ENCODE measurements around the gene NRN1. TPM values are rescaled to one million over a fixed set of nuclear protein-coding genes. Genes with fewer than 3 reads are reported as not detected.
A peak's percentile ranks its signal among the peaks of the same experiment; 100 is the strongest.

The NRN1 gene
- total RNA-seq, 6 donors from 2014 or later: 3.8 to 25.6 (median 5.7) TPM

DNA sequence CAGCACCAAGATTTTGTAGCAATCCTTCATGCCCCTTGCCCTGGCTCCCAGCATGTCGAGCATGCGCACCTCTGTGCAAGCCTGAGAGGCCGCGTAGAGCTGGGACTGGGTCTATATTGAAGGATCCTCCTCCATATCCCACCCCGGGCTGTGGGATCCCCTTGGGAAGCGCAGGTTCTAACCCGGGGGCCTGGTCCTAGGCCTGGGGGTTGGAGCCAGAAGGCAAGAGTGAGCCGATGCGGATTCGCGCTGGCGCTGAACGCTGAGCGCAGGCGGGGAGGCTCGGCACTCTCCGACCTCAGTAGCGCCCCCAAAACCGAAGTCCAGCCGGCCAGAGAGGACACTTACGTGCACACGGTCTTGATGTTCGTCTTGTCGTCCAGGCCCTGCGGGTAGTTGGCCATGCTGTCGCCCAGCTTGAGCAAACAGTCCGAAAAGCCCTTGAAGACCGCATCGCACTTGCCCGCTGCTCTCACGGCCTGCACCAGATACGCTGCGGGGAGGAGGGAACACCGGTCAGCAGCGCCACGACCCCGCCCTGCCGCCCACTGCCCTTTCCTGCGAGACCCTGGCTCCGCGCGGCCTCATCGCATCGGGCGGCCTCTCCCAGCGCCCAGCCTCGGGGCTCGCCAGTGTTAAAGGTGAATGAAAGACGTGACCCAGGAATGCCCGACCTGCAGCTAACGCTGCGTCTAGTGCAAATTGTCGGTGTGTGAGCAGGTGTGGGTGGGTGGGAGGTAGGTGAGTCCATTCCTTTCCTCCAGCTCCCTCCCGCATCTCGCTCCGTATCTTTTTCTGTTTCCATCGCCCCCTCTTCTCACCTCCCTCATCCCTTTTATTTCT, 4.5 kb downstream of the NRN1 start:
- peak in 1 of 2 donors; percentile 75 for DNase-seq
- no peak for ATAC-seq (ENCODE audit: low FRiP score in 2 of 2)
- H3K4me1 ChIP-seq: peaks cover 44 to 71% (median 61%) of the 10 kb centered on the region in 4 donors
- H3K36me3 ChIP-seq: no peaks in the 10 kb centered on the region
- peaks cover 0 to 92% (median 63%) of the 10 kb centered on the region in 4 donors for H3K27me3 ChIP-seq
- no peak overlapping the region for H3K27ac ChIP-seq
- no peak overlapping the region for H3K4me3 ChIP-seq
- TF ChIP-seq EP300 (IDR thresholded peaks at IDR 0.05): no peak
- no peak for TF ChIP-seq POLR2AphosphoS5 (IDR thresholded peaks at IDR 0.05)
- TF ChIP-seq POLR2A (IDR thresholded peaks at IDR 0.05): no peak
- TF ChIP-seq, protein P1, sequence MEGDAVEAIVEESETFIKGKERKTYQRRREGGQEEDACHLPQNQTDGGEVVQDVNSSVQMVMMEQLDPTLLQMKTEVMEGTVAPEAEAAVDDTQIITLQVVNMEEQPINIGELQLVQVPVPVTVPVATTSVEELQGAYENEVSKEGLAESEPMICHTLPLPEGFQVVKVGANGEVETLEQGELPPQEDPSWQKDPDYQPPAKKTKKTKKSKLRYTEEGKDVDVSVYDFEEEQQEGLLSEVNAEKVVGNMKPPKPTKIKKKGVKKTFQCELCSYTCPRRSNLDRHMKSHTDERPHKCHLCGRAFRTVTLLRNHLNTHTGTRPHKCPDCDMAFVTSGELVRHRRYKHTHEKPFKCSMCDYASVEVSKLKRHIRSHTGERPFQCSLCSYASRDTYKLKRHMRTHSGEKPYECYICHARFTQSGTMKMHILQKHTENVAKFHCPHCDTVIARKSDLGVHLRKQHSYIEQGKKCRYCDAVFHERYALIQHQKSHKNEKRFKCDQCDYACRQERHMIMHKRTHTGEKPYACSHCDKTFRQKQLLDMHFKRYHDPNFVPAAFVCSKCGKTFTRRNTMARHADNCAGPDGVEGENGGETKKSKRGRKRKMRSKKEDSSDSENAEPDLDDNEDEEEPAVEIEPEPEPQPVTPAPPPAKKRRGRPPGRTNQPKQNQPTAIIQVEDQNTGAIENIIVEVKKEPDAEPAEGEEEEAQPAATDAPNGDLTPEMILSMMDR (IDR thresholded peaks at IDR 0.05): no peak
- WGBS, 2 donors: 38 to 43% methylated on average over 47 to 51 of the region's 57 CpGs
- peaks cover 0 to 10% (median 7%) of the 10 kb centered on the region in 4 donors for H3K9me3 ChIP-seq

DNA sequence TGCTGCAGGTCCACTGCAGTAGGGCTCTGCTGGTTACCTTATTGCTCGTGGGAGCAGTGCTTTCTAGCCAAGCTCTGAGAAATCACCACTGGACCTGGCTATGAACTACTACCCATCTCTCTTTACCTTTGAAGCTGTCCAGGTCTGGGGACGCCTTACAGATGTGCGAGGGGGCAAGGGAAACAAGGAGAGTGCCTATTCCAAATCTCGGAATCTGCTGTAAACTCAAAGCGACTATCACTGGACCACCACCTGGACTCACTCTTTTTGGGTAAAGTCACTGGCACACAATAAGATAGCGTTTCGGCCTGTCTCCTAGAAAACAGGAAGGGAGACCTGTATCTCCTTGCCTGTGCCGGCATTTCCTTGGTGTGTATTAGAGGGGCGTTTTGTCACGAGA, 5.3 kb downstream of the NRN1 start:
- DNase-seq (no peak), ATAC-seq (ENCODE audit: low FRiP score in 2 of 2) (no peak)
- H3K4me1 ChIP-seq: peaks cover 52 to 71% (median 62%) of the 10 kb centered on the region in 4 donors
- H3K27ac ChIP-seq: no peak overlapping the region
- peaks cover 0 to 10% (median 7%) of the 10 kb centered on the region in 4 donors for H3K9me3 ChIP-seq
- no peak overlapping the region for H3K4me3 ChIP-seq
- peaks cover 0 to 91% (median 65%) of the 10 kb centered on the region in 4 donors for H3K27me3 ChIP-seq
- TF ChIP-seq POLR2AphosphoS5 (IDR thresholded peaks at IDR 0.05) (no peak), EP300 (IDR thresholded peaks at IDR 0.05) (no peak), POLR2A (IDR thresholded peaks at IDR 0.05) (no peak)
- TF ChIP-seq, protein P1 (IDR thresholded peaks at IDR 0.05): no peak
- 47 to 62% methylated on average over 9 to 10 of the region's 10 CpGs for WGBS, 2 donors
- H3K36me3 ChIP-seq: no peaks in the 10 kb centered on the region

DNA sequence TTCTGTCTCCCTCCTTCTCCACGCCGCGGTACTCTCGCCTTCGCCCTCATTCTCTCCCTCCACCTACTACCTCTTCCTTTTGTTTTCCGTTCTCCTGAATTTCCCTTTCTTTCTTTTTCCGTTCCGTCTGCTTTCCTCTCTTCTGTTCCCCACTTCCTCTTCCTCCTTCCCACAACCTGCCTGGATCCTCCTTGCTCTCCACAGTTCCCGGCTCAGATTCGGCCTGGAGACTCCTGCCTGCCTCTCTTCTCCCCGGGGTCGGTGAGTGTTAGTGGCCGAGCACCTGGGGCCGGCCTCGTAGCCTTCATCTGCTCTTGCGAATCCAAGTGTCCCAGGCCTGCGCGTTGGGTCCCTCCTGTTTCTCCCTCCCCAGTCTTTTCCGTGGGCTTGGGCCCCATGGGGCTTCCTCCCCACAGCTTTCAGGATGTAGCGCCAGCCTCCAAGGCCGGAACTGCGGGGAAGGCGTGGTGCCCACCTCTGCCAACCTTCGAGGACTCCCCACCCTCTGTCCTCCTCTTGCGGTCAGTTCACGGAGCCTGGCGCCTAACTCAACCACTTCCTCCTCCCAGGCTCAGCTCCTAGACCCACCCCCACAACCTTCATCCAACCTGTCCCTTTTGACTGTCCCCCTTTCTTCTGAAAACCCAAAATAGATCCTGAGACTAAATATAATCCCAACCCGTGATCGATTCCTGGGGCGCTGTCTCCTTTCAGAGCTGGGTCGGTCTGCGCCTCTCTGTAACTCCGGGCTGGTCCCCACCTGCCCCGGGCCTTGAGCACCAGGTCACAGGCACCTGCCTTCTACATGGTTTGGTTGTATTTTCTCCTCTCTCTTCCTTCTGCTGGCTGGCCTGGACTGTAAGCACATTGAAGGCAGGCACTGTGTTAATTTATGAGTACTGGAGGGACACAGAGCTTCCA, 6.8 kb downstream of the NRN1 start:
- H3K27me3 ChIP-seq: peaks cover 0 to 95% (median 66%) of the 10 kb centered on the region in 4 donors
- 39 to 42% methylated on average over 33 to 34 of the region's 34 CpGs for WGBS, 2 donors
- peak overlapping the region in 3 of 4 donors; percentile 1 to 24 (median 20) for H3K4me3 ChIP-seq
- H3K27ac ChIP-seq: peak overlapping the region in 3 of 4 donors; percentile 6 to 88 (median 12)
- no peaks in the 10 kb centered on the region for H3K36me3 ChIP-seq
- peaks cover 0 to 10% (median 6%) of the 10 kb centered on the region in 4 donors for H3K9me3 ChIP-seq
- peak in 1 of 2 donors; percentile 34 for DNase-seq
- peaks cover 61 to 79% (median 68%) of the 10 kb centered on the region in 4 donors for H3K4me1 ChIP-seq
- no peak for ATAC-seq (ENCODE audit: low FRiP score in 2 of 2)
- TF ChIP-seq POLR2A (IDR thresholded peaks at IDR 0.05): no peak
- TF ChIP-seq POLR2AphosphoS5 (IDR thresholded peaks at IDR 0.05): no peak
- TF ChIP-seq EP300 (IDR thresholded peaks at IDR 0.05): no peak
- TF ChIP-seq, protein P1 (IDR thresholded peaks at IDR 0.05): no peak

DNA sequence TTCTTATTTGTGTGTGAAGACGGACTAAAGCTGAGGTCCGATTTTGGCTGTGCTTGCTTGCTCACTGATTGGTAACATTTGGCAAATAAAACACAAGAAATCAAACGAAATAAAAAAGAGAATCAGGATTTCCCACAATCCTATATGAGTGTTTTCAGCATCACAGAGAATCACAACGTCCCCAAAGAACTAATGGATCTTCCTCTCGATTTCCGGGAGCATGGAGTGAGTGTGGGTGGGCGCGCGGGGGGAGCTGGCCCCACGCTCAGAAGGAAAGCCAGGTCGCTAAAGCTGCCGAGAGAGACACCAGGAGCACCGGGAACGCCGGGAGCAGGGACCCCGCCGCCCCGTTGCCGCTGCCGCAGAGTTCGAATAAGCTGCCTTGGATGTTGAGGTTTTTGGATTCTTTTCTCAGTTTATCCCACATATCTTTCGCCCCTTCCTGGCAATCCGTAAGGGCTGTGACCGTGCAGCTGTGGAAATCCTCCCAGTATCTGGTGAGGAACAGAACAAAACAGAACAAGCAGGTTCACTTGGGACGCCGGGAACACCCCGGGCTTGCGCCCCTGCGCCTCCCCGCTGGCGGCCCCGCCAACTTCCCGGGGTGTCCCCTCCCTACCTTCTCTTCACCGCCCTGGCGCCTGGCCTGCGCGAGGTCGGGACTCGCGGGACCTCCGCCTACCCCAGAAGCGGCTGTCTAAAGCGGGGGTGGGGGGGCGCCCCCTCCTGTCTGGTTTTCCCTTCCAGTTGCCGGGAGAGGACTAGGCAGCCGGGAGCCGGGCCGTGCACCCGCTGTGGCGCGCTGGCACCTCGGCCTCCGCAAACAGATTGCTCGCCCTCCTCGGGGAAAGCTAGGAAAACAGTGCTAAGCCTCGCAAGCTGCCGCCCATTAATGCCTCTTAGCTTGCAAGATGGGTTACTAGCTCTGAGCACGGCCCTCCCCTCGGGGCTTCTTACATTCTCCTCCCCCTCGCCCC, 7.7 kb downstream of the NRN1 start:
- peak in 1 of 2 donors; percentile 83 for DNase-seq
- peaks cover 61 to 78% (median 65%) of the 10 kb centered on the region in 4 donors for H3K4me1 ChIP-seq
- peak in 1 of 2 donors; percentile 4 for ATAC-seq (ENCODE audit: low FRiP score in 2 of 2)
- H3K27ac ChIP-seq: peak overlapping the region in 3 of 4 donors; percentile 6 to 88 (median 12)
- peaks cover 0 to 95% (median 62%) of the 10 kb centered on the region in 4 donors for H3K27me3 ChIP-seq
- WGBS, 2 donors: 24 to 28% methylated on average over 32 to 55 of the region's 60 CpGs
- peak overlapping the region in 3 of 4 donors; percentile 1 to 24 (median 20) for H3K4me3 ChIP-seq
- TF ChIP-seq, protein P1 (IDR thresholded peaks at IDR 0.05): no peak
- TF ChIP-seq POLR2AphosphoS5 (IDR thresholded peaks at IDR 0.05): no peak
- no peak for TF ChIP-seq EP300 (IDR thresholded peaks at IDR 0.05)
- TF ChIP-seq POLR2A (IDR thresholded peaks at IDR 0.05): no peak
- no peaks in the 10 kb centered on the region for H3K36me3 ChIP-seq
- H3K9me3 ChIP-seq: peaks cover 0 to 6% (median 0%) of the 10 kb centered on the region in 4 donors
